ENCODE results near the gene GAPVD1.

Gene GAPVD1

DNA sequence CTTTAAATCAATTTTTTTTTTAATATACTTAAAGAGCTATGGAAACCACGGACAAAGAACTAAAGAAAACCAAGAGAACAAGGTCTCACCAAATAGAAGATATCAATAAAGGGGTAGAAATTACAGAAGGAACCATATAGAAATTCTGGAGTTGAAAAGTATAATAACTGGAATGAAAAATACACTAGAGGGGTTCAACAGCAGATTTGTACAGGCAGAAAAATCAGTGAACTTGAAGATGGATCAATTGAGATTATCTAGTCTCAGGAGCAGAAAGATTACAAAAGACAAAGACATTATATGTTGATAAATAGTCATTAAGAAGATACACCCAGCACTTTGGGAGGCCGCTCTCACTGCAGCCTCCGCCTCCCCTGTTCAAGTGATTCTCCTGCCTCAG, 56.1 kb downstream of the GAPVD1 start:
- TF ChIP-seq, protein P1, sequence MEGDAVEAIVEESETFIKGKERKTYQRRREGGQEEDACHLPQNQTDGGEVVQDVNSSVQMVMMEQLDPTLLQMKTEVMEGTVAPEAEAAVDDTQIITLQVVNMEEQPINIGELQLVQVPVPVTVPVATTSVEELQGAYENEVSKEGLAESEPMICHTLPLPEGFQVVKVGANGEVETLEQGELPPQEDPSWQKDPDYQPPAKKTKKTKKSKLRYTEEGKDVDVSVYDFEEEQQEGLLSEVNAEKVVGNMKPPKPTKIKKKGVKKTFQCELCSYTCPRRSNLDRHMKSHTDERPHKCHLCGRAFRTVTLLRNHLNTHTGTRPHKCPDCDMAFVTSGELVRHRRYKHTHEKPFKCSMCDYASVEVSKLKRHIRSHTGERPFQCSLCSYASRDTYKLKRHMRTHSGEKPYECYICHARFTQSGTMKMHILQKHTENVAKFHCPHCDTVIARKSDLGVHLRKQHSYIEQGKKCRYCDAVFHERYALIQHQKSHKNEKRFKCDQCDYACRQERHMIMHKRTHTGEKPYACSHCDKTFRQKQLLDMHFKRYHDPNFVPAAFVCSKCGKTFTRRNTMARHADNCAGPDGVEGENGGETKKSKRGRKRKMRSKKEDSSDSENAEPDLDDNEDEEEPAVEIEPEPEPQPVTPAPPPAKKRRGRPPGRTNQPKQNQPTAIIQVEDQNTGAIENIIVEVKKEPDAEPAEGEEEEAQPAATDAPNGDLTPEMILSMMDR (IDR thresholded peaks at IDR 0.05; ENCODE audit: low read depth, low read length, missing control alignments): no peak
- H3K4me3 ChIP-seq (replicated peaks; ENCODE audit: low read depth, low read length): no peak overlapping the region
- DNase-seq (ENCODE audit: extremely low read depth, low read depth): no peak

DNA sequence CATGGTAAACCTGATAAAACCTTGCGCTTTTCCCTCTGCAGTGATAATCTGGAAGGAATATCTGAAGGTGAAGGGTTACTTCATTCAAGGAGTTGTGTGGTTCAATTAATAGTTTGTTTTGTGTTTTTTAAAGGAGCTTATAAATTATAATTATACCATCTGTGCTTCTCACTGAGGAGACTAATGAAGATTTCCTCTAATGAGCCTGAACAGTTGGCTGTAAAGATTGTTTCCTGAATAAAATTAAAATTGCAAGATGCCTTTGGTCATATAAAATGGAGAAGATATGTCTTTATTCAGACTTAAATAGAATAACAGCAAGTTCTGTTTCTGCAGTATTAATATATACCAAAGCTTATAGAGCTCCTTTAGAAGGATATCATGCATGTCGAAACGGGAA, 59.9 kb downstream of the GAPVD1 start:
- H3K4me3 ChIP-seq (replicated peaks; ENCODE audit: low read depth, low read length): no peak overlapping the region
- TF ChIP-seq, protein P1 (IDR thresholded peaks at IDR 0.05; ENCODE audit: low read depth, low read length, missing control alignments): no peak

DNA sequence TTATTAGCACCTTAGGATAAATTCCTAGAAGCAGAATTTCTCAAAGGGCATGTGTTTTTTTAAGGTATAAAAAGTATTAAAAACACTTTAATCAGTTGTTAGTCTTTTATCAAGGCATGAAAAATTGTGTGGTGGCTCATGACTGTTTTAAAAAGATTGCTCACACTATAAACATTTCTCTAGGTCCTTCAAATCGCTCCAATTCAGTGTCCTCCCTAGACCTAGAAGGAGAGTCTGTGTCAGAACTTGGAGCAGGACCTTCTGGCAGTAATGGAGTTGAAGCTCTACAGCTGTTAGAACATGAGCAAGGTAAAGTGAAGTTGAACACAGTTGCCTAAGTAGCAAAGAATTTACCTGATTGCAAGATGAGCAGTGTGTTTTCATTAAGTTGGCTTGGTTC, 62.0 kb downstream of the GAPVD1 start:
- TF ChIP-seq, protein P1 (IDR thresholded peaks at IDR 0.05; ENCODE audit: low read depth, low read length, missing control alignments): no peak
- no peak overlapping the region for H3K4me3 ChIP-seq (replicated peaks; ENCODE audit: low read depth, low read length)
- no peak for DNase-seq (ENCODE audit: extremely low read depth, low read depth)

More for the DNA sequence above, 59.9 kb downstream of the GAPVD1 start:
- no peak for DNase-seq (ENCODE audit: extremely low read depth, low read depth)

DNA sequence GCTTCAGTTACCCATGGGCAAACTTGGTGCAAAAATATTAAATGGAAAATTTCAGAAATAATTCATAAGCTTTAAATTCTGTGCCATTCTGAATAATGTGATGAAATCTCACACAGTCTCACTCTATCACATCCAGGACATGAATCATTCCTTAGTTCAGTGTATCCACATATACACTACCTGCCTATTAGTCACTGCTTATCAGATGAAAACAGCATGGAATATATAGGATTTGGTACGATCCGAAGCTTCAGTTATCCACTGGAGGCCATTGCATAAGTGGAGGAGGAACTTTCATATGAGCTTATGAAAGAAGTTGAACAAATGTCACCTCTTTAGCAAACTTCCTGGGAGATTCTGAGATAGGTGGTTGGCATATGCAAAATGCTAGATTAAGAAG, 64.2 kb downstream of the GAPVD1 start:
- TF ChIP-seq, protein P1 (IDR thresholded peaks at IDR 0.05; ENCODE audit: low read depth, low read length, missing control alignments): no peak
- DNase-seq (ENCODE audit: extremely low read depth, low read depth): no peak
- H3K4me3 ChIP-seq (replicated peaks; ENCODE audit: low read depth, low read length): no peak overlapping the region

GRCh38 chr9:125329978-125330377, 68.4 kb downstream of the GAPVD1 start:
- TF ChIP-seq, protein P1 (IDR thresholded peaks at IDR 0.05; ENCODE audit: low read depth, low read length, missing control alignments): no peak
- DNase-seq (ENCODE audit: extremely low read depth, low read depth): no peak
- no peak overlapping the region for H3K4me3 ChIP-seq (replicated peaks; ENCODE audit: low read depth, low read length)

- no peak overlapping the region for H3K4me3 ChIP-seq (replicated peaks; ENCODE audit: low read depth, low read length)
- TF ChIP-seq, protein P1 (IDR thresholded peaks at IDR 0.05; ENCODE audit: low read depth, low read length, missing control alignments): no peak
- no peak for DNase-seq (ENCODE audit: extremely low read depth, low read depth)
Measured at GRCh38 chr9:125330587-125330986, 69.0 kb downstream of the GAPVD1 start.

GRCh38 chr9:125332527-125332926, 70.9 kb downstream of the GAPVD1 start:
- TF ChIP-seq, protein P1 (IDR thresholded peaks at IDR 0.05; ENCODE audit: low read depth, low read length, missing control alignments): no peak
- no peak overlapping the region for H3K4me3 ChIP-seq (replicated peaks; ENCODE audit: low read depth, low read length)
- DNase-seq (ENCODE audit: extremely low read depth, low read depth): no peak
